Ovary (tissue), 9 donors: ENCODE measurements around the gene EIF3K. TPM values are rescaled to one million over a fixed set of nuclear protein-coding genes. Genes with fewer than 3 reads are reported as not detected.

Experiments used
- DNase-seq, 5 donors: peaks; one replicate each; pipeline ENCODE4 v3.0.0-alpha.2; 2019 to 2020
- H3K27ac ChIP-seq, 2 donors: fragments of 200-600 bp; one replicate each; pipeline versions ENCODE4 v1.5.1 to v1.8.0; 2019 to 2022
- H3K27me3 ChIP-seq: fragments of 200-600 bp; one replicate; pipeline ENCODE4 v1.8.0; 2022
- H3K36me3 ChIP-seq: fragments of 200-600 bp; sonication (generic); one replicate; pipeline ENCODE4 v1.5.1; 2019
- H3K4me1 ChIP-seq: one replicate; pipeline ENCODE4 v1.8.1; 2013; ENCODE audit warnings: mild to moderate bottlenecking, moderate library complexity; ENCODE audit not compliant: insufficient read depth
- H3K4me3 ChIP-seq: fragments of 200-600 bp; sonication (generic); one replicate; pipeline ENCODE4 v1.5.1; 2017
- H3K9me3 ChIP-seq, 2 donors: fragments of 200-600 bp in 1 of 2; sonication (generic) in 1 of 2; one replicate each; pipeline versions ENCODE4 v1.5.1 to v1.8.1; 2013 to 2019; ENCODE audit warnings: mild to moderate bottlenecking in 1 of 2, moderate library complexity in 1 of 2
- CTCF ChIP-seq, 3 donors: fragments of 450-650 bp in 2 of 3; fragments of 200-600 bp in 1 of 3; IDR thresholded peaks; one replicate each; pipeline versions ENCODE4 v1.5.1 to v1.8.0; 2016 to 2022; ENCODE audit warnings: antibody characterized with exemption in 3 of 3, mild to moderate bottlenecking in 1 of 3
- EP300 ChIP-seq: sonication (generic); formaldehyde crosslinking; IDR thresholded peaks from one replicate; pipeline ENCODE4 v1.6.1; 2017; ENCODE audit warnings: antibody characterized with exemption
- POLR2A ChIP-seq: fragments of 450-650 bp; IDR thresholded peaks from one replicate; pipeline ENCODE4 v1.6.1; 2017; ENCODE audit warnings: antibody characterized with exemption, mild to moderate bottlenecking, moderate library complexity
- WGBS, 3 donors: extraction: QIAGEN DNeasy Blood & Tissue Kit in 1 of 3; methylation state at CpG; one replicate each; pipeline versions ENCODE4 v1.1.5 to v1.1.7; 2013 to 2017; 5-methylcytosine and 5-hydroxymethylcytosine counted together
- intact Hi-C, 4 donors: fragments of 100-400 bp; cut with DNase I; formaldehyde crosslinking; loops; one replicate each; pipeline versions ENCODE4 v1.11.0 to v1.15.1; 2022 to 2023
- polyA plus RNA-seq, 2 donors: library from polyadenylated mRNA; stranded (reverse); fragments of 200-250 nt in 1 of 2; fragments of 350-450 nt in 1 of 2; fragmentation: Illumina TruSeq in 1 of 2; extraction: RNeasy Lipid Tissue Mini Kit (QIAGEN cat#74804) in 1 of 2; gene quantifications; one replicate each; pipeline ENCODE4 v1.2.3, GENCODE V29; 2013 to 2014
- total RNA-seq, 7 donors: library from RNA; depleted of rRNA in 2 of 7; stranded (reverse); fragments of >200 nt in 2 of 7; fragmentation: NEBNext Ultra II Directional in 3 of 7; extraction: Animal tissue kit (Norgen Biotek cat#: 25700) in 3 of 7; gene quantifications; one replicate each; pipeline versions ENCODE4 v1.1.0 to v1.2.4, GENCODE V29; 2016 to 2023
- donor health status: DM: no; HTN: no; CAD: no; lungs with moderate emphysema.
- donor health status: DM: no; HTN: no; CAD: no.
- donor health status: Bipolar disorder and iron deficiency.
- donor health status: DM: yes; HTN: yes; CAD: no.
- donor health status: DM: no; HTN: no; CAD: no.
- donor health status: DM: yes; HTN: yes; CAD: no.

EIF3K gene
- total and polyA plus RNA-seq, 9 donors = 215 to 527 (median 267) TPM

- Histone ChIP-seq H3K36me3 (no peaks in the 10 kb centered on the region), H3K27ac (peak overlapping the region; percentile 19 to 78), H3K4me1 (peaks cover 35% of the 10 kb centered on the region), H3K27me3 (no peaks in the 10 kb centered on the region), H3K9me3 (no peaks in the 10 kb centered on the region), H3K4me3 (no peak overlapping the region)
- DNase-seq = peak; percentile 68 to 78 (median 77)
- intact Hi-C loops = no loop called here
- WGBS, 3 donors = 23 to 32% (median 26%) methylated on average over 10 of the region's 10 CpGs
- TF ChIP-seq CTCF (IDR thresholded peaks at IDR 0.05) = no peak
- peak; percentile 8 for TF ChIP-seq EP300
These were observed 64.5 kb downstream of the EIF3K start for GRCh38 chr19:38683393-38684077.

GRCh38 chr19:38684078-38684861 lies 65.3 kb downstream of the EIF3K start:
- WGBS, 3 donors = 41 to 45% (median 43%) methylated on average over 7 of the region's 7 CpGs
- Histone ChIP-seq H3K9me3 (no peaks in the 10 kb centered on the region), H3K27ac (peak overlapping the region; percentile 46 to 78), H3K27me3 (no peaks in the 10 kb centered on the region), H3K4me3 (no peak overlapping the region), H3K4me1 (peaks cover 31% of the 10 kb centered on the region), H3K36me3 (no peaks in the 10 kb centered on the region)
- TF ChIP-seq EP300 (no peak), CTCF (IDR thresholded peaks at IDR 0.05) (no peak), POLR2A (no peak)
- DNase-seq = peak; percentile 53 to 69 (median 58)
- intact Hi-C loops = no loop called here

- intact Hi-C loops = no loop called here
- Histone ChIP-seq H3K36me3 (no peaks in the 10 kb centered on the region), H3K4me1 (peaks cover 31% of the 10 kb centered on the region), H3K9me3 (no peaks in the 10 kb centered on the region), H3K4me3 (no peak overlapping the region), H3K27ac (peak overlapping the region; percentile 46 to 78), H3K27me3 (no peaks in the 10 kb centered on the region)
- 81 to 85% (median 81%) methylated on average over 15 of the region's 15 CpGs for WGBS, 3 donors
- no peak for DNase-seq
- TF ChIP-seq EP300 = no peak
- TF ChIP-seq CTCF (IDR thresholded peaks at IDR 0.05) = no peak
- no peak for TF ChIP-seq POLR2A
These were observed 66.1 kb downstream of the EIF3K start for GRCh38 chr19:38684862-38685665.

GRCh38 chr19:38685666-38686529 lies 66.9 kb downstream of the EIF3K start:
- DNase-seq = no peak
- intact Hi-C loops = no loop called here
- Histone ChIP-seq H3K27me3 (no peaks in the 10 kb centered on the region), H3K4me1 (peaks cover 31% of the 10 kb centered on the region), H3K9me3 (no peaks in the 10 kb centered on the region), H3K27ac (peak overlapping the region; percentile 46 to 78), H3K36me3 (no peaks in the 10 kb centered on the region), H3K4me3 (no peak overlapping the region)
- no peak for TF ChIP-seq POLR2A
- TF ChIP-seq CTCF (IDR thresholded peaks at IDR 0.05) = peak in 1 of 3 donors; percentile 9
- WGBS, 3 donors = 38 to 41% (median 38%) methylated on average over 10 of the region's 10 CpGs
